H1 (cell line): ENCODE measurements around the gene RESF1. TPM values are rescaled to one million over a fixed set of nuclear protein-coding genes. Genes with fewer than 3 reads are reported as not detected.

ENCODE experiments used
- CTCF ChIA-PET: fragments of 300-600 bp; sonication (Branson Sonifier 250); formaldehyde crosslinking; loops from one replicate; lab custom pipeline; 2021; ENCODE audit not compliant: partially characterized antibody; lab: Charles Lee
- POLR2A ChIA-PET: fragments of 300-600 bp; sonication (Branson Sonifier 250); formaldehyde crosslinking; loops from one replicate; lab custom pipeline; 2021; ENCODE audit warnings: inconsistent platforms; ENCODE audit not compliant: partially characterized antibody; lab: Charles Lee
- DNase-seq, 2 experiments: peaks; one replicate each; pipeline versions ENCODE4 v3.0.0 to v3.0.0-alpha.2; 2010 to 2022; ENCODE audit warnings: low spot score in 2 of 2, low read depth in 1 of 2, mixed read lengths in 1 of 2
- FAIRE-seq: peaks from 2 replicates; lab custom pipeline; 2011; peaks lifted over from hg19 to GRCh38; lab: Jason Lieb, UNC
- H2AFZ ChIP-seq: 2 replicates; pipeline ENCODE4 v1.8.1; 2012; ENCODE audit warnings: low read length, inconsistent platforms
- H2AK5ac ChIP-seq: 2 replicates; pipeline ENCODE4 v1.6.1; 2013; ENCODE audit warnings: low read depth, low read length
- H2BK120ac ChIP-seq: replicated peaks from 2 replicates; pipeline ENCODE3; 2013; ENCODE audit warnings: low read depth, low read length, inconsistent platforms
- H2BK12ac ChIP-seq: 2 replicates; pipeline ENCODE4 v1.6.1; 2013; ENCODE audit warnings: low read depth, low read length
- H2BK15ac ChIP-seq: 2 replicates; pipeline ENCODE4 v1.6.1; 2013; ENCODE audit warnings: low read length
- H2BK20ac ChIP-seq: 2 replicates; pipeline ENCODE4 v1.6.1; 2013; ENCODE audit warnings: low read length
- H2BK5ac ChIP-seq: 2 replicates; pipeline ENCODE4 v1.6.1; 2013; ENCODE audit warnings: low read depth, low read length
- H3K14ac ChIP-seq: 2 replicates; pipeline ENCODE4 v1.6.1; 2013; ENCODE audit warnings: inconsistent platforms; ENCODE audit not compliant: insufficient read length
- H3K18ac ChIP-seq: 2 replicates; pipeline ENCODE4 v1.6.1; 2013; ENCODE audit warnings: low read length; ENCODE audit errors: extremely low read depth
- H3K23ac ChIP-seq: 2 replicates; pipeline ENCODE4 v1.6.1; 2013; ENCODE audit warnings: inconsistent platforms; ENCODE audit not compliant: insufficient read length
- H3K23me2 ChIP-seq: 2 replicates; pipeline ENCODE4 v1.6.1; 2013; ENCODE audit warnings: low read depth, low read length
- H3K27ac ChIP-seq: 2 replicates; pipeline ENCODE4 v1.6.1; 2011; ENCODE audit warnings: low read depth, low read length, inconsistent platforms
- H3K27me3 ChIP-seq, 4 experiments: replicated peaks in 1 of 4; 1 replicate in 1 of 4; 2 replicates in 3 of 4; pipeline versions ENCODE4 v1.6.1 to v1.8.1; 2011 to 2013; ENCODE audit warnings: low read length in 3 of 4, mild to moderate bottlenecking in 3 of 4, inconsistent platforms in 2 of 4, mixed read lengths in 2 of 4, moderate library complexity in 1 of 4; ENCODE audit not compliant: control insufficient read depth in 3 of 4, insufficient read depth in 3 of 4; ENCODE audit errors: extremely low read depth in 1 of 4
- H3K36me3 ChIP-seq, 4 experiments: 2 replicates each; pipeline versions ENCODE4 v1.6.1 to v1.8.1; 2011 to 2013; ENCODE audit warnings: mild to moderate bottlenecking in 4 of 4, low read length in 3 of 4, moderate library complexity in 2 of 4, control low read depth in 1 of 4, inconsistent platforms in 1 of 4; ENCODE audit not compliant: insufficient read depth in 4 of 4, control insufficient read depth in 2 of 4
- H3K4ac ChIP-seq: replicated peaks from 2 replicates; pipeline ENCODE3; 2013; ENCODE audit warnings: low read length, low read depth, mixed read lengths, inconsistent platforms; ENCODE audit not compliant: insufficient read length
- H3K4me1 ChIP-seq, 4 experiments: replicated peaks in 1 of 4; 1 replicate in 1 of 4; 2 replicates in 3 of 4; pipeline versions ENCODE4 v1.6.1 to v1.8.1; 2011 to 2013; ENCODE audit warnings: low read length in 3 of 4, inconsistent platforms in 2 of 4, mixed read lengths in 1 of 4; ENCODE audit not compliant: insufficient read depth in 4 of 4, control insufficient read depth in 3 of 4
- H3K4me2 ChIP-seq, 2 experiments: 2 replicates each; pipeline versions ENCODE4 v1.6.1 to v1.8.1; 2011 to 2013; ENCODE audit warnings: low read depth in 2 of 2, low read length in 2 of 2, control low read depth in 1 of 2, inconsistent platforms in 1 of 2, mild to moderate bottlenecking in 1 of 2; ENCODE audit not compliant: insufficient read depth in 1 of 2
- H3K4me3 ChIP-seq, 4 experiments: fragments of 200-600, 300-600 bp in 1 of 4; sonication (generic), shearing (Covaris generic), sonication (Bioruptor Twin) in 1 of 4; 2 replicates each; pipeline versions ENCODE4 v1.5.1 to v1.8.1; 2011 to 2016; ENCODE audit warnings: low read length in 4 of 4, low read depth in 3 of 4, control low read depth in 2 of 4, inconsistent platforms in 2 of 4, mild to moderate bottlenecking in 2 of 4, mixed read lengths in 1 of 4, moderate library complexity in 1 of 4; ENCODE audit not compliant: insufficient read depth in 2 of 4; ENCODE audit errors: extremely low read depth in 1 of 4
- H3K56ac ChIP-seq: replicated peaks from 2 replicates; pipeline ENCODE3; 2013; ENCODE audit warnings: low read depth, mild to moderate bottlenecking, mixed read lengths, low read length, inconsistent platforms; ENCODE audit not compliant: insufficient read length
- H3K79me1 ChIP-seq: 2 replicates; pipeline ENCODE4 v1.6.1; 2013; ENCODE audit warnings: low read depth, low read length, control low read depth
- H3K79me2 ChIP-seq, 2 experiments: 2 replicates each; pipeline versions ENCODE4 v1.6.1 to v1.8.1; 2012 to 2013; ENCODE audit warnings: low read length in 2 of 2, mild to moderate bottlenecking in 2 of 2, inconsistent platforms in 1 of 2; ENCODE audit not compliant: insufficient read depth in 2 of 2, control insufficient read depth in 1 of 2
- H3K9ac ChIP-seq, 4 experiments: replicated peaks in 1 of 4; 1 replicate in 1 of 4; 2 replicates in 3 of 4; pipeline versions ENCODE4 v1.6.1 to v1.8.1; 2011 to 2013; ENCODE audit warnings: low read depth in 3 of 4, low read length in 3 of 4, control low read depth in 2 of 4, mild to moderate bottlenecking in 2 of 4, moderate library complexity in 2 of 4, inconsistent platforms in 1 of 4; ENCODE audit errors: extremely low read depth in 1 of 4
- H3K9me3 ChIP-seq, 2 experiments: 2 replicates each; pipeline versions ENCODE4 v1.6.1 to v1.8.1; 2012 to 2013; ENCODE audit warnings: mild to moderate bottlenecking in 2 of 2, moderate library complexity in 2 of 2, control low read depth in 1 of 2, inconsistent platforms in 1 of 2, low read depth in 1 of 2, low read length in 1 of 2, mixed read lengths in 1 of 2; ENCODE audit not compliant: insufficient read depth in 2 of 2
- H4K20me1 ChIP-seq, 2 experiments: replicated peaks in 1 of 2; 2 replicates each; pipeline versions ENCODE3 to v1.8.1; 2011 to 2013; ENCODE audit warnings: inconsistent platforms in 2 of 2, low read length in 2 of 2, mild to moderate bottlenecking in 1 of 2; ENCODE audit not compliant: insufficient read depth in 2 of 2, control insufficient read depth in 1 of 2
- H4K5ac ChIP-seq: 2 replicates; pipeline ENCODE4 v1.6.1; 2013; ENCODE audit warnings: low read length, low read depth, mixed read lengths, inconsistent platforms; ENCODE audit not compliant: insufficient read length
- H4K8ac ChIP-seq: 2 replicates; pipeline ENCODE4 v1.8.0; 2013; ENCODE audit warnings: mild to moderate bottlenecking, moderate library complexity, low read length, inconsistent platforms; ENCODE audit not compliant: insufficient read depth; ENCODE audit errors: extremely low read depth
- H4K91ac ChIP-seq: replicated peaks from 2 replicates; pipeline ENCODE3; 2013; ENCODE audit warnings: low read length, mixed read lengths, inconsistent platforms; ENCODE audit not compliant: insufficient read length
- EZH2 ChIP-seq: fragments of 200-600 bp; sonication (generic); IDR thresholded peaks from 2 replicates; pipeline ENCODE4 v1.7.1; 2012; ENCODE audit warnings: low read depth, mild to moderate bottlenecking, moderate library complexity, low read length, inconsistent platforms; ENCODE audit not compliant: severe bottlenecking
- SP2 ChIP-seq: IDR thresholded peaks from 2 replicates; pipeline ENCODE4 v1.6.1; 2012; ENCODE audit warnings: mild to moderate bottlenecking, low read length, inconsistent platforms
- SP4 ChIP-seq: IDR thresholded peaks from 2 replicates; pipeline ENCODE4 v1.6.1; 2012; ENCODE audit warnings: low read length, inconsistent platforms
- WGBS, 2 experiments: shearing (Covaris generic) in 1 of 2; methylation state at CpG; one replicate each; pipeline versions ENCODE4 v1.1.6 to v1.1.7; 2013 to 2015; ENCODE audit warnings: low lambda C conversion rate in 2 of 2, mixed read lengths in 2 of 2, inconsistent platforms in 1 of 2, low coverage in 1 of 2, missing lambda C conversion rate in 1 of 2; ENCODE audit not compliant: insufficient replicate concordance in 2 of 2, insufficient coverage in 1 of 2, insufficient read length in 1 of 2; ENCODE audit errors: extremely low coverage in 1 of 2, missing lambda C conversion rate in 1 of 2; 5-methylcytosine and 5-hydroxymethylcytosine counted together
- long read RNA-seq, 2 experiments: library from RNA in 1 of 2; library from capped mRNA in 1 of 2; stranded (forward); transcript quantifications; one replicate each; pipeline ENCODE4 v2.0.0, GENCODE V29; 2021; ENCODE audit warnings: inconsistent platforms in 1 of 2
- polyA minus RNA-seq, 3 experiments: library from RNA; depleted of rRNA, polyadenylated mRNA; stranded (reverse); fragments of >200 nt; gene quantifications; 1 replicate in 2 of 3; 2 replicates in 1 of 3; pipeline ENCODE4 v1.2.3, GENCODE V29; 2011
- polyA plus RNA-seq, 7 experiments: library from polyadenylated mRNA; depleted of rRNA in 3 of 7; stranded (reverse) in 5 of 7; unstranded in 2 of 7; fragments of >200 nt in 5 of 7; fragments of 200-250 nt in 2 of 7; gene quantifications; 1 replicate in 5 of 7; 2 replicates in 1 of 7; 4 replicates in 1 of 7; pipeline versions ENCODE4 v1.2.1 to v1.2.3, GENCODE V29; 2011 to 2013; ENCODE audit warnings: missing spikeins in 2 of 7, mixed read lengths in 2 of 7
- total RNA-seq: library from RNA; stranded (reverse); fragmentation: NEBNext Ultra II Directional; extraction: Animal tissue kit (Norgen Biotek cat#: 25700); gene quantifications from 2 replicates; pipeline ENCODE4 v1.2.1, GENCODE V29; 2021

Gene RESF1, protein sequence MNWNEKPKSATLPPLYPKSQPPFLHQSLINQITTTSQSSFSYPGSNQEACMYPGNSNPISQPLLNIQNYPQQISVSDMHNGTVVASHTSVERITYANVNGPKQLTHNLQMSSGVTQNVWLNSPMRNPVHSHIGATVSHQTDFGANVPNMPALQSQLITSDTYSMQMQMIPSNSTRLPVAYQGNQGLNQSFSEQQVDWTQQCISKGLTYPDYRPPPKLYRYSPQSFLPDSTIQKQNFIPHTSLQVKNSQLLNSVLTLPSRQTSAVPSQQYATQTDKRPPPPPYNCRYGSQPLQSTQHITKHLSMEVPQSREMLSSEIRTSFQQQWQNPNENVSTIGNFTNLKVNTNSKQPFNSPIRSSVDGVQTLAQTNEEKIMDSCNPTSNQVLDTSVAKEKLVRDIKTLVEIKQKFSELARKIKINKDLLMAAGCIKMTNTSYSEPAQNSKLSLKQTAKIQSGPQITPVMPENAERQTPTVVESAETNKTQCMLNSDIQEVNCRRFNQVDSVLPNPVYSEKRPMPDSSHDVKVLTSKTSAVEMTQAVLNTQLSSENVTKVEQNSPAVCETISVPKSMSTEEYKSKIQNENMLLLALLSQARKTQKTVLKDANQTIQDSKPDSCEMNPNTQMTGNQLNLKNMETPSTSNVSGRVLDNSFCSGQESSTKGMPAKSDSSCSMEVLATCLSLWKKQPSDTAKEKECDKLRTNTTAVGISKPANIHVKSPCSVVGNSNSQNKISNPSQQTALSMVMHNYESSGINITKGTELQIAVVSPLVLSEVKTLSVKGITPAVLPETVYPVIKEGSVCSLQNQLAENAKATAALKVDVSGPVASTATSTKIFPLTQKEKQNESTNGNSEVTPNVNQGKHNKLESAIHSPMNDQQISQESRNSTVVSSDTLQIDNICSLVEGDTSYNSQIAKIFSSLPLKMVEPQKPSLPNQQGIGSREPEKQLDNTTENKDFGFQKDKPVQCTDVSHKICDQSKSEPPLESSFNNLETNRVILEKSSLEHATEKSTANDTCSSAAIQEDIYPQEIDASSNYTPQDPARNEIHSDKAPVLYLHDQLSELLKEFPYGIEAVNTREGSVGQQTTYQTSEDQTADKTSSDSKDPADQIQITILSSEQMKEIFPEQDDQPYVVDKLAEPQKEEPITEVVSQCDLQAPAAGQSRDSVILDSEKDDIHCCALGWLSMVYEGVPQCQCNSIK (N-terminal part only)
- total RNA-seq (116 and 128 TPM in 2 replicates), polyA plus RNA-seq (2011; rRNA removed) (49.4 and 64.3 TPM in 2 replicates), polyA minus RNA-seq (2011; rRNA and poly(A)+ RNA removed) (141 and 220 TPM in 2 replicates)
- 76.6 TPM for polyA plus RNA-seq (2011; cell fraction: cytosol; rRNA removed)
- 46.7 TPM for polyA plus RNA-seq (2011; cell fraction: nucleus; rRNA removed)
- 28.8 to 56.1 TPM (median 37.4 TPM) in 4 replicates for polyA plus RNA-seq (2012, experiment 1 of 2)
- 6.4 TPM for polyA plus RNA-seq (2012, experiment 2 of 2)
- 113 TPM for polyA plus RNA-seq (2013, experiment 1 of 2)
- 99.4 TPM for polyA plus RNA-seq (2013, experiment 2 of 2)
- polyA minus RNA-seq (2011; cell fraction: cytosol; rRNA and poly(A)+ RNA removed) = 61.0 TPM
- 332 TPM for polyA minus RNA-seq (2011; cell fraction: nucleus; rRNA and poly(A)+ RNA removed)
- long read RNA-seq, experiment 1, full-length matches to known transcripts = 7 of 44 reads
- long read RNA-seq, experiment 1, partial matches to known transcripts = 28 of 44 reads
- long read RNA-seq, experiment 1, other reads (novel, unspliced or antisense) = 9 of 44 reads
- long read RNA-seq, experiment 2, full-length matches to known transcripts = 9 of 43 reads
- long read RNA-seq, experiment 2, partial matches to known transcripts = 28 of 43 reads
- long read RNA-seq, experiment 2, other reads (novel, unspliced or antisense) = 6 of 43 reads

DNA sequence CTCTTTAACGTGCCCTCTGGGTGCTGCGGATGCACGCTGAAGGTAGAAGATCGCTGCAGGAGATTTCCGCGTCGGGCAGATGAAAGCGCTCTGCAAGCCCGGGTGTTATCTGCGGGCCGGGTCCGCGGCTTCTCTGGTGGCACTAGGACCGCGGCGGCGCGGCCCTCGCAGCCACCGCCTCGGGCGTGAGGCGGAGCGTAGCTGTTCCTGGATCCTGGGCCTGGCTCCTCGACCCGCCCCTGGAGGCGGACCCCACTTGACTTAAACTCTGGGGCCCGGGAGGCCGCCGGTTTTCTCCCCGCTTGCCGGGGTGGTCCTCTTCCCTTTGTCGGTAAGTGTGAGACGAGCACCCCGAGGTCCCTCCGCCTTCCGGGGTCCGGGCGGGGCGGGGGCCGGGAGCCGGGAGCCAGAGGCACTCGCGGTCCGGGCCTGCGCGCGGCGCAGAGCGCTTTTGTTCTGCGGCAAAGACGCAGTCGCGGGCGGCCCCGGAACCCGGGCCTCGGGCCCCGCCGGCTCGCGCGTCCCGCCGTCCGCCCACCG is at the start of gene RESF1:
RESF1 (plus strand) TSS at position 255 of the 540 bp plus-strand sequence. CDS start 21,541 bp downstream, outside the sequence.
- Histone ChIP-seq H3K18ac (peak within 1 kb of the TSS; percentile 81), H4K8ac (peak within 1 kb of the TSS; percentile 71; the same call in 1 of the 2 replicates), H3K4me2 (peak within 1 kb of the TSS; percentile 75 to 76), H2BK12ac (peak within 1 kb of the TSS; percentile 53), H2AK5ac (no peak within 1 kb of the TSS; the same call in 1 of the 2 replicates), H2BK5ac (peak within 1 kb of the TSS; percentile 63; the same call in 1 of the 2 replicates), H3K23me2 (peaks cover 3% of the 10 kb centered on the region), H2BK120ac (peak within 1 kb of the TSS; percentile 30), H2AFZ (peak within 1 kb of the TSS; percentile 24; the same call in 1 of the 2 replicates), H3K79me2 (peaks cover 23 to 47% of the 10 kb centered on the region in 2 experiments), H3K79me1 (peaks cover 2% of the 10 kb centered on the region; the same call in 1 of the 2 replicates), H4K20me1 (peaks cover 0 to 6% of the 10 kb centered on the region in 2 experiments), H3K4ac (peak within 1 kb of the TSS; percentile 87), H3K9ac (peak within 1 kb of the TSS; percentile 52 to 89 (median 82)), H3K4me1 (peaks cover 0 to 16% (median 5%) of the 10 kb centered on the region in 4 experiments; a peak in 4 of 7 replicates), H2BK15ac (no peak within 1 kb of the TSS), H4K5ac (peak within 1 kb of the TSS; percentile 60), H3K27ac (peak within 1 kb of the TSS; percentile 64; the same call in 1 of the 2 replicates), H2BK20ac (0 out of 2 replicates have a peak within 1 kb of the TSS, but pooled peaks have one; percentile 15), H3K56ac (peak within 1 kb of the TSS; percentile 77), H3K36me3 (peaks cover 0 to 31% (median 11%) of the 10 kb centered on the region in 4 experiments; a peak in 3 of 8 replicates), H3K14ac (no peak within 1 kb of the TSS), H3K27me3 (no peaks in the 10 kb centered on the region), H3K9me3 (no peaks in the 10 kb centered on the region), H3K23ac (no peak within 1 kb of the TSS), H3K4me3 (peak within 1 kb of the TSS; percentile 79 to 88 (median 85)), H4K91ac (peak within 1 kb of the TSS; percentile 90)
- 1% methylated on average over 52 of the region's 67 CpGs; no CpG with 5 or more reads in 1 of the 2 experiments for WGBS, 2 experiments
- ChIA-PET POLR2A (interaction anchor here (0.7 to 2.5 kb wide), 12 partner anchors 9 to 286 kb away, joined by 3 to 10 read pairs (median 4); partner anchors contain the start of genes AMN1 and BICD1), CTCF (interaction anchor here (0.5 to 1.2 kb wide), 3 partner anchors 26 to 261 kb away, joined by 3 to 4 read pairs (median 3); no protein-coding TSS in a partner anchor)
- FAIRE-seq = no peak
- DNase-seq = peak; percentile 80 to 88
- TF ChIP-seq SP2 (no peak), SP4 (0 out of 2 replicates have a peak, but pooled peaks have one; percentile 55), EZH2 (no peak)
